HG02943 (cell line): ENCODE measurements around the gene C2CD2L.
A peak's percentile ranks its signal among the peaks of the same experiment; 100 is the strongest.
"Not testable (repeated sequence)": the region's sequence is repeated elsewhere in the genome, so short reads cannot be mapped to it uniquely, and the experiment has no call there.

Experiments
- ATAC-seq: cut with Tn5 transposase; IDR thresholded peaks from one replicate; pipeline ENCODE4 v1.9.1; 2021; ENCODE audit warnings: mild to moderate bottlenecking, low read depth, moderate library complexity; ENCODE audit not compliant: unreplicated experiment

Gene C2CD2L

DNA sequence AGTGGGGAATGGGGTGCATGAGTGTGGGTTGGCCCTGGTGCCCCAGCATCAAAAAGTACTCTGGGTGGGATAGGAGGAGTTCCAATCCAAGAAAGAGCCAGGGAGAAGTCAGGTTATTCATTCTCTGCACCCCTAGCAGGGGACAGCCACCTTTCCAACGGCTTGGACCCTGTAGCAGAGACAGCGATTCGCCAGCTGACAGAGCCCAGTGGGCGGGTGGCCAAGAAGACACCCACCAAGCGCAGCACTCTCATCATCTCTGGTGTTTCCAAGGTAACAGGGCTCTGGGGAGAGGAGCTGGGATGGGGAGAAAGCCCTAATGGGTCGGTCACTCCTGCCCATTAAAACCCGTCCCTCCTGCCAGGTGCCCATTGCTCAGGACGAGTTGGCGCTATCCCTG lies 6.6 kb downstream of the C2CD2L start:
- no peak for ATAC-seq

GRCh38 chr11:119114351-119114750 lies 7.2 kb downstream of the C2CD2L start:
- no peak for ATAC-seq

GRCh38 chr11:119115484-119116234 lies 8.5 kb downstream of the C2CD2L start:
- no peak for ATAC-seq

DNA sequence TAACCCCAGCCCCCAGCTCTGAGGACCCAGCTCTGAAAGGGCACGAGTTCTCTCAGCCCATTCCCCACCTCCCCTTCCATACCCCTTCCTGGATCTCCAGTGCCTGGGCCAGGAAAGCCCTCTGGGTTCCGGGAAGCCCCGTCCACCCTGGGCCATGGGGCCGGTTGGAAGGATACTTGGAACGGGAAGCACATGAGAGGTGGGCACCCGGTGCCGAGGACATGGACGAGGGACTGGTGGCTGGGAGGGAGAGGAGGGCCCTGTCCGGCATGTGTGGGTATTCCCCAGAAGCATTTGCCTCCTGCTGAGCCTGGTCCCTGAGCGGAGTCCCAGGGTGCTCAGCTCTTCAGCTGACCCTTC lies 9.1 kb downstream of the C2CD2L start:
- ATAC-seq = no peak

- no peak for ATAC-seq
Observed at GRCh38 chr11:119116601-119117000, 9.5 kb downstream of the C2CD2L start.

DNA sequence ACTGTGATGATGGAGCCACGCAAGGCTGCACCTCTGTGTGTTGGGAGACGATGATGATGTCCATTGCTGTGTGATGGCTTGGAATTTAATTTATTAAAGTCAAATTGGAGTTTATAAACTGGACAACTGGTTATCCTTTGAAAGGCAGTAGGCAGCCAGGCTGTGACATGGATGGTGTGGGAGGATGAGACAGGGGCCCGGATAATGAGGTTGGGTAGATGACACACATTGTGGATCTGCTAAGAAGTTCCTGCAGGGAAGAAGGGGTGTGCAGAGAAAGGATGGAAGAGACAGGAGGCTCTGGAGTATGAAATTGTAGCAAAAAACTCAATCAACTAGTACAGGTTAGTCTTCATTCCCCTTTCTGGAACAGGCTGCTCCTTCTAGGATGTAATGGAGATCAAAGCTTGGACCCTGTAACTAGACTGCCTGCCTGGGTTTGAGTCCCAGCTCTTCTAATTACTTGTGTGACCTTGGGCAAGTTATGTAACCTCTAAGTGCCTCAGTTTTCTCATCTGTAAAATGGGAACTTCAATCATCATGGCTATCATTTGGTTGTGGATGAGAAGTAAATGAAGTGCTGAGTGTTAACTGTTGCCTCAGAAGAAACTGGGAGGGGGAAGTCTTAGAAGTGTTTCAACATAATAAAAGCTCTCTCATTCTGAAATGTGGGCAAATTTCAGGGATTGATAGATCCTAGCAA lies 10.0 kb downstream of the C2CD2L start:
- ATAC-seq = no peak

GRCh38 chr11:119118227-119118626 lies 11.1 kb downstream of the C2CD2L start:
- ATAC-seq = no peak

- ATAC-seq = no peak
Observed at GRCh38 chr11:119118946-119119345, 11.8 kb downstream of the C2CD2L start.

- ATAC-seq = no peak
Observed at GRCh38 chr11:119120639-119121007, 13.5 kb downstream of the C2CD2L start.

- ATAC-seq = peak; percentile 95
Observed at GRCh38 chr11:119121008-119121810, 14.1 kb downstream of the C2CD2L start, which contains the start of gene HINFP. TSS of gene HINFP (plus strand) at chr11:119121580. CDS start at chr11:119126945, 5,365 bp downstream.

GRCh38 chr11:119121811-119122124 lies 14.6 kb downstream of the C2CD2L start:
- ATAC-seq = peak; percentile 11

GRCh38 chr11:119125821-119126220 lies 18.7 kb downstream of the C2CD2L start:
- ATAC-seq = no peak

GRCh38 chr11:119126675-119127268 lies 19.6 kb downstream of the C2CD2L start:
- no peak for ATAC-seq

DNA sequence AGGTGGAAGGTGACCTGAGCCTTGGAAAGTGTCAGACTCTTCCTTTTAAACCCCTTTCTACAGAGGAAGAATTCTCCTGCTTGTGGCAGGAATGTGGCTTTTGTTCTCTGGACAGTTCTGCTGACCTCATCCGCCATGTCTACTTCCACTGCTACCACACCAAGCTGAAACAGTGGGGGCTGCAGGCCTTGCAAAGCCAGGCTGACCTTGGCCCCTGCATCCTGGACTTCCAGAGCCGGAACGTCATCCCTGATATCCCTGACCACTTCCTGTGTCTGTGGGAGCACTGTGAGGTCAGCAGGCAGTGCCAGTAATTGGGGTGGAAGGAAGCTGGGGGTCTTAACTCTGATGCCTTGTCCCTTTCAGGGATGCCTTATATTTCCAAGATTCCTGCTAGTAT lies 23.5 kb downstream of the C2CD2L start:
- ATAC-seq = no peak

- no peak for ATAC-seq
Observed at GRCh38 chr11:119134389-119134978, 27.3 kb downstream of the C2CD2L start.

DNA sequence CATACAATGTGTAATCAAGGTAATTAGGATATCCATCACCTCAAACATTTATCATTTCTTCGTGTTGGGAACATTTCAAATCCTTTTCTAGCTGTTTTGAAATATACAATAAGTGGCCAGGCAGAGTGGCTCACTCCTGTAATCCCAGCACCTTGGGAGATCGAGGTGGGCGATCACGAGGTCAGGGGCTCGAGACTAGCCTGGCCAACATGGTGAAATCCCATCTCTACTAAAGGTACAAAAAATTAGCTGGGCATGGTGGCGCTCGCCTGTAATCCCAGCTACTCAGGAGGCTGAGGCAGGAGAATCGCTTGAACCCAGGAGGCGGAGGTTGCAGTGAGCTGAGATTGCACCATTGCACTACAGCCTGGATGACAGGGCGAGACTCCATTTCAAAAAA lies 32.1 kb downstream of the C2CD2L start:
- not testable (repeated sequence) for ATAC-seq

GRCh38 chr11:119144825-119145486 lies 37.8 kb downstream of the C2CD2L start:
- no peak for ATAC-seq

DNA sequence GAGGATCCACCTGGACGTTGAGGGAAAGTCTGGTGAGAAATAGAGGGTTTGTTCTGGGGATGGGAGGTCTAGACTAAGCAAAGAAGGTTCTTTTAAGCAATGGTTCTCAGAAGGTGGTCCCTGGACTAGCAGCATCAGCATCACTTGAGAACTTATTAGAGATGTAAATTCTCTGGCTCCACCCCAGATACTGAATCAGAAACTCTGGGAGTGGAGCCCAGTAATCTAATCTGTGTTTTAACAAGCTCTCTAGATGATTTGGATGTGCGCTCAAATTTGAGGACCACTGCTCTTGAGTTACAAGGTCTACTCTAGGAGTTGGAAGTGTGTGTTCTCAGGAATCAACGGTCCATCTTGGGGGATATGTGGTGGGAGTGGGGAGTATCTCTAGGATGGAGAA lies 38.4 kb downstream of the C2CD2L start:
- no peak for ATAC-seq

- ATAC-seq = no peak
Observed at GRCh38 chr11:119147604-119148333, 40.6 kb downstream of the C2CD2L start.

- ATAC-seq = no peak
Observed at GRCh38 chr11:119148720-119149017, 41.5 kb downstream of the C2CD2L start.
